Tibial nerve (tissue), 4 donors: ENCODE results near the gene FRMD4A. TPM values are rescaled to one million over a fixed set of nuclear protein-coding genes. Genes with fewer than 3 reads are reported as not detected.

Experiments used
- DNase-seq, 2 donors: peaks; one replicate each; pipeline ENCODE4 v3.0.0-alpha.2; 2019; ENCODE audit warnings: low spot score in 2 of 2
- H3K27ac ChIP-seq, 4 donors: fragments of 200-600 bp; sonication (generic) in 3 of 4; one replicate each; pipeline ENCODE4 v1.5.1; 2017 to 2019; ENCODE audit warnings: mild to moderate bottlenecking in 1 of 4
- H3K27me3 ChIP-seq, 2 donors: fragments of 200-600 bp; sonication (generic) in 1 of 2; one replicate each; pipeline versions ENCODE4 v1.5.1 to v1.6.0; 2017 to 2019
- H3K36me3 ChIP-seq, 3 donors: fragments of 200-600 bp; sonication (generic); one replicate each; pipeline ENCODE4 v1.5.1; 2018 to 2019
- H3K4me1 ChIP-seq, 4 donors: fragments of 200-600 bp; sonication (generic) in 3 of 4; one replicate each; pipeline ENCODE4 v1.5.1; 2017 to 2019
- H3K4me3 ChIP-seq, 4 donors: fragments of 200-600 bp; sonication (generic) in 3 of 4; one replicate each; pipeline ENCODE4 v1.5.1; 2017 to 2019; ENCODE audit warnings: mild to moderate bottlenecking in 1 of 4, moderate library complexity in 1 of 4
- H3K9me3 ChIP-seq, 4 donors: fragments of 200-600 bp; sonication (generic) in 3 of 4; one replicate each; pipeline ENCODE4 v1.5.1; 2017 to 2019
- EP300 ChIP-seq, 2 donors: sonication (generic); formaldehyde crosslinking; IDR thresholded peaks; one replicate each; pipeline ENCODE4 v1.6.1; 2017; ENCODE audit warnings: antibody characterized with exemption in 2 of 2, mild to moderate bottlenecking in 1 of 2
- POLR2A ChIP-seq, 2 donors: fragments of 450-650 bp; IDR thresholded peaks; one replicate each; pipeline ENCODE4 v1.6.1; 2017; ENCODE audit warnings: antibody characterized with exemption in 2 of 2, mild to moderate bottlenecking in 2 of 2, moderate library complexity in 2 of 2
- WGBS, 2 donors: methylation state at CpG; one replicate each; pipeline ENCODE4 v1.1.5; 2018; 5-methylcytosine and 5-hydroxymethylcytosine counted together
- total RNA-seq, 4 donors: library from RNA; depleted of rRNA; stranded (reverse); fragments of >200 nt; gene quantifications; one replicate each; pipeline ENCODE4 v1.1.0, GENCODE V29; 2016
- TF ChIP-seq, protein P1 (sequence below), 5 experiments: fragments of 200-600 bp in 3 of 5; fragments of 450-650 bp in 2 of 5; sonication (generic) in 3 of 5; IDR thresholded peaks; one replicate each; pipeline ENCODE4 v1.5.1; 2016 to 2019; ENCODE audit warnings: antibody characterized with exemption in 5 of 5, mild to moderate bottlenecking in 3 of 5, moderate library complexity in 2 of 5

The FRMD4A gene
- total RNA-seq, 4 donors from 2014 or later: 39.8 to 89.7 (median 53.9) TPM

GRCh38 chr10:13915710-13916109 is 415.0 kb downstream of the FRMD4A start:
- peak; percentile 25 to 46 for DNase-seq
- Histone ChIP-seq H3K27ac (peak overlapping the region; percentile 28 to 75 (median 46)), H3K27me3 (no peaks in the 10 kb centered on the region), H3K4me3 (no peak overlapping the region), H3K4me1 (peaks cover 0 to 60% (median 10%) of the 10 kb centered on the region in 4 donors), H3K36me3 (no peaks in the 10 kb centered on the region), H3K9me3 (no peaks in the 10 kb centered on the region)
- TF ChIP-seq, protein P1, sequence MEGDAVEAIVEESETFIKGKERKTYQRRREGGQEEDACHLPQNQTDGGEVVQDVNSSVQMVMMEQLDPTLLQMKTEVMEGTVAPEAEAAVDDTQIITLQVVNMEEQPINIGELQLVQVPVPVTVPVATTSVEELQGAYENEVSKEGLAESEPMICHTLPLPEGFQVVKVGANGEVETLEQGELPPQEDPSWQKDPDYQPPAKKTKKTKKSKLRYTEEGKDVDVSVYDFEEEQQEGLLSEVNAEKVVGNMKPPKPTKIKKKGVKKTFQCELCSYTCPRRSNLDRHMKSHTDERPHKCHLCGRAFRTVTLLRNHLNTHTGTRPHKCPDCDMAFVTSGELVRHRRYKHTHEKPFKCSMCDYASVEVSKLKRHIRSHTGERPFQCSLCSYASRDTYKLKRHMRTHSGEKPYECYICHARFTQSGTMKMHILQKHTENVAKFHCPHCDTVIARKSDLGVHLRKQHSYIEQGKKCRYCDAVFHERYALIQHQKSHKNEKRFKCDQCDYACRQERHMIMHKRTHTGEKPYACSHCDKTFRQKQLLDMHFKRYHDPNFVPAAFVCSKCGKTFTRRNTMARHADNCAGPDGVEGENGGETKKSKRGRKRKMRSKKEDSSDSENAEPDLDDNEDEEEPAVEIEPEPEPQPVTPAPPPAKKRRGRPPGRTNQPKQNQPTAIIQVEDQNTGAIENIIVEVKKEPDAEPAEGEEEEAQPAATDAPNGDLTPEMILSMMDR (IDR thresholded peaks at IDR 0.05): no peak
- TF ChIP-seq EP300 (IDR thresholded peaks at IDR 0.05) (peak in 1 of 2 donors; percentile 89), POLR2A (IDR thresholded peaks at IDR 0.05) (peak in 1 of 2 donors; percentile 14)
- WGBS, 2 donors: 50 to 65% methylated on average over 7 of the region's 7 CpGs

DNA sequence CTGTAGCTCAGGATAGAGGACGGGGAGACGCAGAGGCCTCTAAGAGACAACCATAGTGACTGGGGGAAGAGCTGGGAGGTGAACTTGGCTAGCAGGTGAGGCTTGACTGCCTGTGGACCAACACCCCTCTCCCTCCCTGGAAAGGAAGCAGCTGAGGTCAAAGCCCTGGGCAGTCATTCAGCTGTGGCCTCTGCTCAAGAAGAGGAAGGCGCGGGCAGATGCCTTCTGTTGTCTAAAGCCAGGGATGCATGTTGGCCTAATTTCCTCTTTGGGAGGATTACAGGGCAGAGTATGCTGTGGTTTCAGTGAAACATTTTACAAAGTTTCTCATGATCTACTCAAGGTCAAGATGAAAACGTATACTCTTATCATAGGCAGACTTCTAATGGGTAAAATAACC is 416.8 kb downstream of the FRMD4A start:
- TF ChIP-seq EP300 (IDR thresholded peaks at IDR 0.05): peak in 1 of 2 donors; percentile 15
- TF ChIP-seq, protein P1 (IDR thresholded peaks at IDR 0.05): no peak
- no peak for DNase-seq
- Histone ChIP-seq H3K4me3 (no peak overlapping the region), H3K36me3 (no peaks in the 10 kb centered on the region), H3K27ac (peak overlapping the region in 2 of 4 donors; percentile 7 to 32), H3K4me1 (peaks cover 0 to 52% (median 9%) of the 10 kb centered on the region in 4 donors), H3K9me3 (peaks cover 0 to 3% (median 0%) of the 10 kb centered on the region in 4 donors), H3K27me3 (no peaks in the 10 kb centered on the region)
- WGBS, 2 donors: 60 to 66% methylated on average over 5 of the region's 5 CpGs

DNA sequence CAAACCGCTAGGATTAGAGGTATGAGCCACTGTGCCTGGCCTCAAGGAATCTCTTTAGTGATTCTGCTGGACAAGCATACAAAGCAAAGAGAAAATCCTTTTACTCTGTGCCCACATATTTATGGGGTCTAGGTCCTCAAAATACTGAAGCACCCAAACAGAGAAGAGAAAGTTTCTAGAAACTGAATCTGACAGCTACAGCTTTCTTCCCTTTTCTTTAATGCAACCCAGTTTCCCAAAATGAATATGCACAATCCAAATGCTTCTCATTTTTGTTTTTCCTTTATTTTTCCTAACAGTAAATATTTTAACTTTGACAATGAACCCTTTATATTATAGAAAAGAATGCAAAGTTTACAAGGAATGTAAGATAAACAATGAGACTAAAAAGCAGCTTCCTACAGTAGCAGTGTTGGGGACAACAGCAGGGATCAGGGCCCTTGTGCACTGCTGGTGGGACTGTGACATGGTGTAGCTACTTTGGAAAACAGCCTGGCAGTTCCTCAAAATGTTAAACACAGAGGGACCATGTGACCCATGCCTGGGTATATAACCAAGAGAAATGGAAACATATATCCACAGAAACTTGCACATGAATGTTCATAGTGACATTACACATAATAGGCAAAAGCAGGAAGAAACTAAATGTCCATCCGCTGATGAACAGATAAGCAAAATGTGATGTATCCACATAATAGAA is 418.8 kb downstream of the FRMD4A start:
- 56 to 59% methylated on average over 2 of the region's 2 CpGs for WGBS, 2 donors
- Histone ChIP-seq H3K4me1 (peaks cover 0 to 48% (median 9%) of the 10 kb centered on the region in 4 donors), H3K4me3 (no peak overlapping the region), H3K27ac (peak overlapping the region in 3 of 4 donors; percentile 2 to 63 (median 35)), H3K36me3 (no peaks in the 10 kb centered on the region), H3K27me3 (no peaks in the 10 kb centered on the region), H3K9me3 (peaks cover 0 to 3% (median 0%) of the 10 kb centered on the region in 4 donors)
- DNase-seq: no peak
- no peak for TF ChIP-seq POLR2A (IDR thresholded peaks at IDR 0.05)
- TF ChIP-seq, protein P1 (IDR thresholded peaks at IDR 0.05): no peak
- peak in 1 of 2 donors; percentile 42 for TF ChIP-seq EP300 (IDR thresholded peaks at IDR 0.05)

- no peak overlapping the region for H3K4me3 ChIP-seq
- H3K27ac ChIP-seq: peak overlapping the region in 2 of 4 donors; percentile 36 to 41
- no peaks in the 10 kb centered on the region for H3K36me3 ChIP-seq
- H3K9me3 ChIP-seq: peaks cover 0 to 3% (median 0%) of the 10 kb centered on the region in 4 donors
- no peaks in the 10 kb centered on the region for H3K27me3 ChIP-seq
- 79 to 80% methylated on average over 5 of the region's 5 CpGs for WGBS, 2 donors
- H3K4me1 ChIP-seq: peaks cover 0 to 38% (median 7%) of the 10 kb centered on the region in 4 donors
- no peak for TF ChIP-seq POLR2A (IDR thresholded peaks at IDR 0.05)
- TF ChIP-seq, protein P1 (IDR thresholded peaks at IDR 0.05): no peak
- no peak for TF ChIP-seq EP300 (IDR thresholded peaks at IDR 0.05)
- no peak for DNase-seq
These were observed 421.0 kb downstream of the FRMD4A start for GRCh38 chr10:13909516-13910258.

GRCh38 chr10:13908475-13908874 is 422.2 kb downstream of the FRMD4A start:
- Histone ChIP-seq H3K36me3 (no peaks in the 10 kb centered on the region), H3K9me3 (peaks cover 0 to 3% (median 0%) of the 10 kb centered on the region in 4 donors), H3K4me1 (peaks cover 0 to 29% (median 7%) of the 10 kb centered on the region in 4 donors), H3K4me3 (no peak overlapping the region), H3K27ac (no peak overlapping the region), H3K27me3 (no peaks in the 10 kb centered on the region)
- DNase-seq: no peak
- WGBS, 2 donors: 68 to 74% methylated on average over 4 of the region's 4 CpGs
- TF ChIP-seq EP300 (IDR thresholded peaks at IDR 0.05) (no peak), POLR2A (IDR thresholded peaks at IDR 0.05) (no peak)
- TF ChIP-seq, protein P1 (IDR thresholded peaks at IDR 0.05): no peak
